CD1c-positive myeloid dendritic cell (primary cell): ENCODE results near the gene TMEM129.
"Not testable (repeated sequence)": the region's sequence is repeated elsewhere in the genome, so short reads cannot be mapped to it uniquely, and the experiment has no call there.

ENCODE experiments used
- DNase-seq: peaks from one replicate; pipeline ENCODE4 v3.0.0-alpha.2; 2016; ENCODE audit errors: extremely low spot score

The TMEM129 gene

GRCh38 chr4:1695913-1696312 is 25.2 kb downstream of the TMEM129 start:
- no peak for DNase-seq

- DNase-seq, result peak; percentile 87
Observed at GRCh38 chr4:1693131-1693896, 27.8 kb downstream of the TMEM129 start.

- DNase-seq, result no peak
Observed at GRCh38 chr4:1691737-1692373, 29.3 kb downstream of the TMEM129 start.

- no peak for DNase-seq
Observed at GRCh38 chr4:1690698-1691097, 30.4 kb downstream of the TMEM129 start.

- no peak for DNase-seq
Observed at GRCh38 chr4:1686440-1687036, 34.6 kb downstream of the TMEM129 start.

GRCh38 chr4:1685235-1686150 is 35.6 kb downstream of the TMEM129 start:
- no peak for DNase-seq

GRCh38 chr4:1684506-1685234 is 36.5 kb downstream of the TMEM129 start:
- DNase-seq, result no peak

GRCh38 chr4:1683736-1684505 is 37.2 kb downstream of the TMEM129 start, which contains the start of gene FAM53A:
Gene FAM53A (minus strand): TSS chr4:1684313. CDS start chr4:1668741, 15,572 bp downstream.
- peak; percentile 96 for DNase-seq

- peak; percentile 28 for DNase-seq
Observed at GRCh38 chr4:1683261-1683735, 37.8 kb downstream of the TMEM129 start.

- DNase-seq, result no peak
Observed at GRCh38 chr4:1682860-1683259, 38.3 kb downstream of the TMEM129 start.

- no peak for DNase-seq
Observed at GRCh38 chr4:1678244-1678643, 42.9 kb downstream of the TMEM129 start.

GRCh38 chr4:1676605-1677525 is 44.3 kb downstream of the TMEM129 start:
- peak; percentile 11 for DNase-seq

GRCh38 chr4:1675802-1676137 is 45.4 kb downstream of the TMEM129 start:
- no peak for DNase-seq

GRCh38 chr4:1675136-1675801 is 45.9 kb downstream of the TMEM129 start:
- DNase-seq, result no peak

GRCh38 chr4:1674682-1675081 is 46.4 kb downstream of the TMEM129 start:
- DNase-seq, result no peak

- no peak for DNase-seq
Observed at GRCh38 chr4:1673671-1674070, 47.5 kb downstream of the TMEM129 start.

GRCh38 chr4:1671011-1671410 is 50.1 kb downstream of the TMEM129 start:
- DNase-seq, result not testable (repeated sequence)

GRCh38 chr4:1670279-1670678 is 50.8 kb downstream of the TMEM129 start:
- DNase-seq, result no peak

GRCh38 chr4:1669850-1670249 is 51.3 kb downstream of the TMEM129 start:
- no peak for DNase-seq
